Liver (tissue), 9 donors: ENCODE data around the gene PHOX2A. TPM values are rescaled to one million over a fixed set of nuclear protein-coding genes. Genes with fewer than 3 reads are reported as not detected.
"Not testable (repeated sequence)": the region's sequence is repeated elsewhere in the genome, so short reads cannot be mapped to it uniquely, and the experiment has no call there.

Experiments
- DNase-seq: peaks from one replicate; pipeline ENCODE4 v3.0.0-alpha.2; 2017; ENCODE audit warnings: low spot score
- H3K27ac ChIP-seq, 2 donors: one replicate each; pipeline ENCODE4 v1.7.0; 2013; ENCODE audit warnings: inconsistent platforms in 2 of 2, low read length in 2 of 2, control low read depth in 1 of 2, low read depth in 1 of 2, mild to moderate bottlenecking in 1 of 2
- H3K27me3 ChIP-seq, 4 donors: one replicate each; pipeline versions ENCODE4 v1.6.1 to v1.7.0; 2013; ENCODE audit warnings: low read length in 3 of 4, inconsistent platforms in 1 of 4, mild to moderate bottlenecking in 1 of 4, moderate library complexity in 1 of 4; ENCODE audit not compliant: control insufficient read depth in 4 of 4, insufficient read depth in 4 of 4
- H3K36me3 ChIP-seq, 4 donors: one replicate each; pipeline versions ENCODE4 v1.6.1 to v1.7.0; 2013; ENCODE audit warnings: low read length in 3 of 4, mild to moderate bottlenecking in 3 of 4, low read depth in 1 of 4, moderate library complexity in 1 of 4; ENCODE audit not compliant: control insufficient read depth in 4 of 4, insufficient read depth in 3 of 4
- H3K4me1 ChIP-seq, 4 donors: one replicate each; pipeline versions ENCODE4 v1.6.1 to v1.7.0; 2013; ENCODE audit warnings: low read length in 3 of 4, mild to moderate bottlenecking in 3 of 4, moderate library complexity in 1 of 4; ENCODE audit not compliant: control insufficient read depth in 4 of 4, insufficient read depth in 4 of 4
- H3K4me3 ChIP-seq, 3 donors: one replicate each; pipeline versions ENCODE4 v1.6.1 to v1.7.0; 2013; ENCODE audit warnings: low read length in 3 of 3, control low read depth in 1 of 3, low read depth in 1 of 3, mild to moderate bottlenecking in 1 of 3
- H3K9ac ChIP-seq, 2 donors: one replicate each; pipeline ENCODE4 v1.7.0; 2013; ENCODE audit warnings: low read length in 2 of 2, mild to moderate bottlenecking in 2 of 2, moderate library complexity in 2 of 2, control low read depth in 1 of 2, low read depth in 1 of 2
- H3K9me3 ChIP-seq, 4 donors: one replicate each; pipeline versions ENCODE4 v1.6.1 to v1.7.0; 2013; ENCODE audit warnings: low read length in 3 of 4; ENCODE audit not compliant: control insufficient read depth in 4 of 4
- EGR1 ChIP-seq, 2 donors: IDR thresholded peaks; 2 replicates each; pipeline ENCODE4 v1.6.1; 2016 to 2018; ENCODE audit warnings: antibody characterized with exemption in 2 of 2, low read depth in 2 of 2
- FOXA1 ChIP-seq: IDR thresholded peaks from 2 replicates; pipeline ENCODE4 v1.6.1; 2016; ENCODE audit warnings: antibody characterized with exemption
- FOXA2 ChIP-seq: IDR thresholded peaks from 2 replicates; pipeline ENCODE4 v1.6.1; 2016; ENCODE audit warnings: antibody characterized with exemption
- GABPA ChIP-seq, 2 donors: IDR thresholded peaks in 1 of 2; conservative IDR thresholded peaks in 1 of 2; 2 replicates each; pipeline ENCODE4 v1.6.1; 2016; ENCODE audit warnings: antibody characterized with exemption in 2 of 2, mild to moderate bottlenecking in 1 of 2, moderate library complexity in 1 of 2
- HNF4A ChIP-seq, 2 donors: conservative IDR thresholded peaks; 2 replicates each; pipeline ENCODE4 v1.6.1; 2016; ENCODE audit warnings: antibody characterized with exemption in 2 of 2, mild to moderate bottlenecking in 2 of 2
- HNF4G ChIP-seq: IDR thresholded peaks from 2 replicates; pipeline ENCODE4 v1.6.1; 2016; ENCODE audit warnings: antibody characterized with exemption
- JUND ChIP-seq, 2 donors: IDR thresholded peaks; 2 replicates each; pipeline ENCODE4 v1.6.1; 2016; ENCODE audit warnings: antibody characterized with exemption in 2 of 2
- NR2F2 ChIP-seq: IDR thresholded peaks from 2 replicates; pipeline ENCODE4 v1.6.1; 2016; ENCODE audit warnings: antibody characterized with exemption
- RAD21 ChIP-seq, 2 donors: IDR thresholded peaks; 2 replicates each; pipeline ENCODE4 v1.6.1; 2016; ENCODE audit warnings: antibody characterized with exemption in 2 of 2, mild to moderate bottlenecking in 2 of 2
- RXRA ChIP-seq, 2 donors: IDR thresholded peaks; 2 replicates each; pipeline ENCODE4 v1.6.1; 2017 to 2018; ENCODE audit warnings: antibody characterized with exemption in 2 of 2, mild to moderate bottlenecking in 1 of 2
- SP1 ChIP-seq: IDR thresholded peaks from 2 replicates; pipeline ENCODE4 v1.6.1; 2018; ENCODE audit warnings: antibody characterized with exemption, mild to moderate bottlenecking
- TAF1 ChIP-seq: conservative IDR thresholded peaks from 2 replicates; pipeline ENCODE4 v1.6.1; 2016; ENCODE audit warnings: antibody characterized with exemption, mild to moderate bottlenecking
- YY1 ChIP-seq: IDR thresholded peaks from 2 replicates; pipeline ENCODE4 v1.6.1; 2016; ENCODE audit warnings: antibody characterized with exemption, mild to moderate bottlenecking
- WGBS: extraction: QIAGEN DNeasy Blood & Tissue Kit; methylation state at CpG from one replicate; pipeline ENCODE4 v1.1.7; 2013; 5-methylcytosine and 5-hydroxymethylcytosine counted together
- polyA plus RNA-seq, 2 donors: library from polyadenylated mRNA; stranded (reverse) in 1 of 2; unstranded in 1 of 2; fragments of 200-250 nt in 1 of 2; fragments of >200 nt in 1 of 2; fragmentation: Nextera tagmentation in 1 of 2; extraction: Ambion mirVana in 1 of 2; gene quantifications; one replicate each; pipeline versions ENCODE4 v1.2.1 to v1.2.3, GENCODE V29; 2013 to 2015
- total RNA-seq, 2 donors: library from RNA; depleted of rRNA; stranded (reverse); fragments of >200 nt; gene quantifications; one replicate each; pipeline ENCODE4 v1.2.3, GENCODE V29; 2014
- TF ChIP-seq, protein P1 (sequence below): IDR thresholded peaks from 2 replicates; pipeline ENCODE4 v1.6.1; 2016; ENCODE audit warnings: antibody characterized with exemption
- TF ChIP-seq, protein P2 (sequence below): IDR thresholded peaks from 2 replicates; pipeline ENCODE4 v1.6.1; 2016; ENCODE audit warnings: antibody characterized with exemption, mild to moderate bottlenecking
- TF ChIP-seq, protein P3 (sequence below): fragments of 150-350 bp; IDR thresholded peaks from 2 replicates; pipeline ENCODE4 v1.5.1; 2017; ENCODE audit warnings: improper control_type of control experiment, low read depth, low read length; ENCODE audit not compliant: missing input control
- TF ChIP-seq, protein P4 (sequence below): IDR thresholded peaks from 2 replicates; pipeline ENCODE4 v1.6.1; 2016; ENCODE audit warnings: antibody characterized with exemption
- TF ChIP-seq, protein P5 (sequence below): IDR thresholded peaks from 2 replicates; pipeline ENCODE4 v1.6.1; 2016; ENCODE audit warnings: antibody characterized with exemption
- donor health status: healthy.
- donor health status: healthy.
- donor health status: healthy.
- donor health status: healthy.
- donor health status: healthy.

The PHOX2A gene
- total and polyA plus RNA-seq, 4 donors, result not detected

DNA sequence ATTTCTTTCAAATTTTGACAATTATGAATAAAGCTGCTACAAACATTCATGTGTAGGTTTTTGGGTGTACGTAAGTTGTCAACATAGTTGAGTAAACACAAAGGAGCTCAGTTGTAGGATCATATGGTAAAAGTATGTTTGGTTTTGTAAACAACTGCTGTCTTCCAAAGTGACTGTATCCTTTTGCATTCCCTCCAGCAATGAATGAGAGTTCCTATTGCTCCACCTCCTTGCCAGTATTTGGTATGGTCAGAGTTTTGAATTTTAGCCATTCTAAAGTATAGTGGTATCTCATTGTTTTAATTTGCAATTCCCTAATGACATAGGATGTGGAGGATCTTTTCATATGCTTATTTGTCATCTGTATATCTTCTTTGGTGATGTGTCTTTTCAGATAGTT is 28.0 kb upstream of the PHOX2A start:
- WGBS, result 61% methylated on average over 1 of the region's 1 CpG
- Histone ChIP-seq H3K4me1 (no peaks in the 10 kb centered on the region), H3K9ac (no peak overlapping the region), H3K27ac (no peak overlapping the region), H3K9me3 (no peaks in the 10 kb centered on the region), H3K36me3 (no peaks in the 10 kb centered on the region), H3K4me3 (no peak overlapping the region), H3K27me3 (no peaks in the 10 kb centered on the region)
- no peak for TF ChIP-seq NR2F2
- DNase-seq, result no peak

DNA sequence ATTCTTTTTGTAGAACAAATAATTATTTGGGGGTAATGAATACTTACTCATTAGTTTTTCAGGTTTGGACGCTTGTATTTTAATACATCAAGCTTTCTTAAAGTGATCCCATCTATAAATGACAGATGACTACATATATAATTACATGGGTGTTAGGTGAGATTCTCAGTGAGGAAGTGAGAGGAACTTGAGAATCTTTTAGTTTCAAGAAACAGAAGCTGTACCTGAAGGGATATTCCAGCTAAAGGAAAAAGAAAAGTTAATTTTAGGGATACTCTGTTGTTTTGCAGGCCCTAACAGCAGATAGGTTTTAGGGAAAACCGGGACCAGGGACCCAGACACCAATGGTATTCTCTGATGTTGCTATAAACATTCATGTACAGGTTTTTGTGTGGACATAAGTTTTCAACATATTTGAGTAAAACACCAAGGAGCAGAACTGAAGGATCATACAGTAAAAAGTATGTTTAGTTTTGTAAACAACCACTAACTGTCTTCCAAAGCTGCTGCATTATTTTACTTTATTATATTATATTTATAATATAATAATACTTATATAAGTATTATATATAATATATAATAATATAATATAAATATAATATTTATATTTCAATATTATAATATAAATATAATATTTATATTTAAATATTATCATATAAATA is 24.1 kb upstream of the PHOX2A start:
- no peaks in the 10 kb centered on the region for H3K36me3 ChIP-seq
- no peak overlapping the region for H3K9ac ChIP-seq
- no peak for DNase-seq
- TF ChIP-seq, protein P1, sequence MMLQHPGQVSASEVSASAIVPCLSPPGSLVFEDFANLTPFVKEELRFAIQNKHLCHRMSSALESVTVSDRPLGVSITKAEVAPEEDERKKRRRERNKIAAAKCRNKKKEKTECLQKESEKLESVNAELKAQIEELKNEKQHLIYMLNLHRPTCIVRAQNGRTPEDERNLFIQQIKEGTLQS, result no peak
- TF ChIP-seq RAD21 (IDR thresholded peaks at IDR 0.05) (no peak), EGR1 (IDR thresholded peaks at IDR 0.05; ENCODE audit: low read depth in 2 of 2) (no peak), FOXA2 (no peak), JUND (IDR thresholded peaks at IDR 0.05) (no peak), TAF1 (no peak), RXRA (IDR thresholded peaks at IDR 0.05) (no peak), YY1 (no peak), SP1 (no peak), HNF4A (conservative IDR thresholded peaks at IDR 0.05) (no peak), HNF4G (no peak), GABPA (IDR thresholded peaks at IDR 0.05 in 1 of 2, conservative IDR thresholded peaks at IDR 0.05 in 1 of 2) (no peak), FOXA1 (no peak), NR2F2 (no peak)
- TF ChIP-seq, protein P2, sequence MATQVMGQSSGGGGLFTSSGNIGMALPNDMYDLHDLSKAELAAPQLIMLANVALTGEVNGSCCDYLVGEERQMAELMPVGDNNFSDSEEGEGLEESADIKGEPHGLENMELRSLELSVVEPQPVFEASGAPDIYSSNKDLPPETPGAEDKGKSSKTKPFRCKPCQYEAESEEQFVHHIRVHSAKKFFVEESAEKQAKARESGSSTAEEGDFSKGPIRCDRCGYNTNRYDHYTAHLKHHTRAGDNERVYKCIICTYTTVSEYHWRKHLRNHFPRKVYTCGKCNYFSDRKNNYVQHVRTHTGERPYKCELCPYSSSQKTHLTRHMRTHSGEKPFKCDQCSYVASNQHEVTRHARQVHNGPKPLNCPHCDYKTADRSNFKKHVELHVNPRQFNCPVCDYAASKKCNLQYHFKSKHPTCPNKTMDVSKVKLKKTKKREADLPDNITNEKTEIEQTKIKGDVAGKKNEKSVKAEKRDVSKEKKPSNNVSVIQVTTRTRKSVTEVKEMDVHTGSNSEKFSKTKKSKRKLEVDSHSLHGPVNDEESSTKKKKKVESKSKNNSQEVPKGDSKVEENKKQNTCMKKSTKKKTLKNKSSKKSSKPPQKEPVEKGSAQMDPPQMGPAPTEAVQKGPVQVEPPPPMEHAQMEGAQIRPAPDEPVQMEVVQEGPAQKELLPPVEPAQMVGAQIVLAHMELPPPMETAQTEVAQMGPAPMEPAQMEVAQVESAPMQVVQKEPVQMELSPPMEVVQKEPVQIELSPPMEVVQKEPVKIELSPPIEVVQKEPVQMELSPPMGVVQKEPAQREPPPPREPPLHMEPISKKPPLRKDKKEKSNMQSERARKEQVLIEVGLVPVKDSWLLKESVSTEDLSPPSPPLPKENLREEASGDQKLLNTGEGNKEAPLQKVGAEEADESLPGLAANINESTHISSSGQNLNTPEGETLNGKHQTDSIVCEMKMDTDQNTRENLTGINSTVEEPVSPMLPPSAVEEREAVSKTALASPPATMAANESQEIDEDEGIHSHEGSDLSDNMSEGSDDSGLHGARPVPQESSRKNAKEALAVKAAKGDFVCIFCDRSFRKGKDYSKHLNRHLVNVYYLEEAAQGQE, result no peak
- TF ChIP-seq, protein P3, sequence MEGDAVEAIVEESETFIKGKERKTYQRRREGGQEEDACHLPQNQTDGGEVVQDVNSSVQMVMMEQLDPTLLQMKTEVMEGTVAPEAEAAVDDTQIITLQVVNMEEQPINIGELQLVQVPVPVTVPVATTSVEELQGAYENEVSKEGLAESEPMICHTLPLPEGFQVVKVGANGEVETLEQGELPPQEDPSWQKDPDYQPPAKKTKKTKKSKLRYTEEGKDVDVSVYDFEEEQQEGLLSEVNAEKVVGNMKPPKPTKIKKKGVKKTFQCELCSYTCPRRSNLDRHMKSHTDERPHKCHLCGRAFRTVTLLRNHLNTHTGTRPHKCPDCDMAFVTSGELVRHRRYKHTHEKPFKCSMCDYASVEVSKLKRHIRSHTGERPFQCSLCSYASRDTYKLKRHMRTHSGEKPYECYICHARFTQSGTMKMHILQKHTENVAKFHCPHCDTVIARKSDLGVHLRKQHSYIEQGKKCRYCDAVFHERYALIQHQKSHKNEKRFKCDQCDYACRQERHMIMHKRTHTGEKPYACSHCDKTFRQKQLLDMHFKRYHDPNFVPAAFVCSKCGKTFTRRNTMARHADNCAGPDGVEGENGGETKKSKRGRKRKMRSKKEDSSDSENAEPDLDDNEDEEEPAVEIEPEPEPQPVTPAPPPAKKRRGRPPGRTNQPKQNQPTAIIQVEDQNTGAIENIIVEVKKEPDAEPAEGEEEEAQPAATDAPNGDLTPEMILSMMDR, result no peak
- TF ChIP-seq, protein P4, sequence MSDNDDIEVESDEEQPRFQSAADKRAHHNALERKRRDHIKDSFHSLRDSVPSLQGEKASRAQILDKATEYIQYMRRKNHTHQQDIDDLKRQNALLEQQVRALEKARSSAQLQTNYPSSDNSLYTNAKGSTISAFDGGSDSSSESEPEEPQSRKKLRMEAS, result no peak
- TF ChIP-seq, protein P5, sequence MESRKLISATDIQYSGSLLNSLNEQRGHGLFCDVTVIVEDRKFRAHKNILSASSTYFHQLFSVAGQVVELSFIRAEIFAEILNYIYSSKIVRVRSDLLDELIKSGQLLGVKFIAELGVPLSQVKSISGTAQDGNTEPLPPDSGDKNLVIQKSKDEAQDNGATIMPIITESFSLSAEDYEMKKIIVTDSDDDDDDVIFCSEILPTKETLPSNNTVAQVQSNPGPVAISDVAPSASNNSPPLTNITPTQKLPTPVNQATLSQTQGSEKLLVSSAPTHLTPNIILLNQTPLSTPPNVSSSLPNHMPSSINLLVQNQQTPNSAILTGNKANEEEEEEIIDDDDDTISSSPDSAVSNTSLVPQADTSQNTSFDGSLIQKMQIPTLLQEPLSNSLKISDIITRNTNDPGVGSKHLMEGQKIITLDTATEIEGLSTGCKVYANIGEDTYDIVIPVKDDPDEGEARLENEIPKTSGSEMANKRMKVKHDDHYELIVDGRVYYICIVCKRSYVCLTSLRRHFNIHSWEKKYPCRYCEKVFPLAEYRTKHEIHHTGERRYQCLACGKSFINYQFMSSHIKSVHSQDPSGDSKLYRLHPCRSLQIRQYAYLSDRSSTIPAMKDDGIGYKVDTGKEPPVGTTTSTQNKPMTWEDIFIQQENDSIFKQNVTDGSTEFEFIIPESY, result no peak
- H3K9me3 ChIP-seq, result no peaks in the 10 kb centered on the region
- WGBS, result 85% methylated on average over 2 of the region's 2 CpGs
- no peak overlapping the region for H3K27ac ChIP-seq
- H3K27me3 ChIP-seq, result no peaks in the 10 kb centered on the region
- no peak overlapping the region for H3K4me3 ChIP-seq
- H3K4me1 ChIP-seq, result no peaks in the 10 kb centered on the region

DNA sequence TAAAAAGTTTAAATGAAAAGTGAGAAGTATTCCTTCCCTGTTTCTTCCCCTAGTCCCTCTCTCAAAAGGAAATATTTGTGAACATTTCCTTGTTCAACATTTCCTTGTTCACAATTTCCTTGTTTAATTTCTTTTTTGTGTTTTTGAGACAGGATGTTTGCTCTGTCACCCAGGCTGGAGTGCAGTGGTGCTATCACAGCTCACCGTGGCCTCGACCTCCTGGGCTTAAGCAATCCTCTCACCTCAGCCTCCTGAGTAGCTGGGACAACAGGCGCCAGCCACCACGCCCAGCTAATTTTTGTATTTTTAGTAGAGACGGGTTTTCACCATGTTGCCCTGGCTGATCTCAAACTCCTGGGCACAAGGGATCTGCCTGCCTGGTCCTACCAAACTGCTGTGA is 23.0 kb upstream of the PHOX2A start:
- H3K9ac ChIP-seq, H3K36me3 ChIP-seq, H3K27me3 ChIP-seq, H3K9me3 ChIP-seq, H3K4me1 ChIP-seq, H3K4me3 ChIP-seq, DNase-seq, H3K27ac ChIP-seq: not testable (repeated sequence)
- WGBS, result 74% methylated on average over 5 of the region's 5 CpGs
